ENCODE results near the gene UTS2B. TPM values are rescaled to one million over a fixed set of nuclear protein-coding genes. Genes with fewer than 3 reads are reported as not detected.

Gene UTS2B
- total and polyA plus RNA-seq, 2 of the 4 experiments (the other 2 are of a cell fraction) = 0.72 to 0.79 TPM

DNA sequence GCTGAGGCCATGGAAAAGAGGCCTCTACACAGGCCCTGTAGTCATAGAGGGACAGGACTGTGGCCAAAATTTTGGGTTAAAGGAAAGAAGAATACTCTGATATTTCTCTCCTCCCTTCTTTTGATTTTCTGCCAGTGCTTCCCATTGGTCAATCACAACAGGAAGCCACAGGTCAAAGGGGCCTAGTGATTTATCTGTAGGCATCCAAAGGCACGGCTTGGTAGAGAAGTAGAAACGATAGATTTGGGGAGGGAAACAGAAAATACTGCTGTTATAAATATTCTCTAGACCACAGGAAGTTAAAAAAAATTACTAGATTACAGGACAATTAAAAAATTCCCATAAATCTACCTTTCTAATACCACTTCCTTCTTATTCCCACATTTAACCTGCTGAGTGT lies 2.8 kb downstream of the UTS2B start:
- no peak overlapping the region for H2BK20ac ChIP-seq (ENCODE audit: low read depth, low read length)
- H4K91ac ChIP-seq (ENCODE audit: insufficient read depth, low read depth, low read length) = no peak overlapping the region
- no TSS peak for BruUV-seq (replicated peaks)
- peaks cover 6 to 29% of the 10 kb centered on the region in 2 experiments for H3K79me1 ChIP-seq (ENCODE audit: low read depth in 1 of 2, low read length in 2 of 2)
- peak overlapping the region; percentile 53 for H2AK5ac ChIP-seq (ENCODE audit: low read depth, low read length)
- H3K4me3 ChIP-seq (ENCODE audit: insufficient read depth, low read depth, low read length) = no peak overlapping the region
- no peak overlapping the region for H3K4me2 ChIP-seq (ENCODE audit: low read depth, low read length)
- no peak for ATAC-seq (ENCODE audit: low read depth)
- 0 out of 2 replicates have a peak overlapping the region, but pooled peaks have one; percentile 1 for H3K18ac ChIP-seq (ENCODE audit: low read depth, low read length)
- no peaks in the 10 kb centered on the region for H3K27me3 ChIP-seq (ENCODE audit: control insufficient read depth, insufficient read depth, low read length)
- 0 out of 3 replicates have a peak overlapping the region, but pooled peaks have one; percentile 93 for H2BK15ac ChIP-seq (ENCODE audit: low read depth, low read length)
- H3K23ac ChIP-seq (ENCODE audit: low read depth, low read length) = no peak overlapping the region; the same call in 1 of the 2 replicates
- H3K36me3 ChIP-seq (ENCODE audit: control insufficient read depth, insufficient read depth, low read length) = no peaks in the 10 kb centered on the region
- no peak overlapping the region for H2BK5ac ChIP-seq (ENCODE audit: low read depth, low read length, poor library complexity, severe bottlenecking)
- H4K8ac ChIP-seq (ENCODE audit: low read depth in 2 of 2, low read length in 2 of 2) = no peak overlapping the region
- no peak overlapping the region for H4K5ac ChIP-seq (ENCODE audit: low read depth, low read length)
- no peaks in the 10 kb centered on the region for H3K9me3 ChIP-seq (ENCODE audit: control insufficient read depth, insufficient read depth, low read length)
- TF ChIP-seq, protein P1, sequence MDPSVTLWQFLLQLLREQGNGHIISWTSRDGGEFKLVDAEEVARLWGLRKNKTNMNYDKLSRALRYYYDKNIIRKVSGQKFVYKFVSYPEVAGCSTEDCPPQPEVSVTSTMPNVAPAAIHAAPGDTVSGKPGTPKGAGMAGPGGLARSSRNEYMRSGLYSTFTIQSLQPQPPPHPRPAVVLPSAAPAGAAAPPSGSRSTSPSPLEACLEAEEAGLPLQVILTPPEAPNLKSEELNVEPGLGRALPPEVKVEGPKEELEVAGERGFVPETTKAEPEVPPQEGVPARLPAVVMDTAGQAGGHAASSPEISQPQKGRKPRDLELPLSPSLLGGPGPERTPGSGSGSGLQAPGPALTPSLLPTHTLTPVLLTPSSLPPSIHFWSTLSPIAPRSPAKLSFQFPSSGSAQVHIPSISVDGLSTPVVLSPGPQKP (IDR thresholded peaks at IDR 0.05; ENCODE audit: borderline replicate concordance, low read depth, low read length) = no peak
- TF ChIP-seq FOS (IDR thresholded peaks at IDR 0.05; ENCODE audit: low read depth, low read length) = no peak
- TF ChIP-seq MAFK (IDR thresholded peaks at IDR 0.05; ENCODE audit: low read depth, low read length) = no peak
- TF ChIP-seq CEBPB (IDR thresholded peaks at IDR 0.05; ENCODE audit: low read depth, low read length) = no peak
- H2BK120ac ChIP-seq (ENCODE audit: low read depth, low read length) = peak overlapping the region; percentile 32; the same call in 1 of the 2 replicates
- H3K9ac ChIP-seq (ENCODE audit: low read depth, low read length) = no peak overlapping the region
- no peak overlapping the region for H2AK9ac ChIP-seq (replicated peaks; ENCODE audit: low read depth, low read length, poor library complexity)
- H3K14ac ChIP-seq (replicated peaks; ENCODE audit: low read depth, low read length) = no peak overlapping the region
- no peak overlapping the region for H3K27ac ChIP-seq (ENCODE audit: insufficient read depth, low read length)
- ChIA-PET POLR2A (ENCODE audit: unreplicated experiment) (no interaction called here), CTCF (no interaction called here)
- no peak overlapping the region for H2AFZ ChIP-seq (replicated peaks; ENCODE audit: low read length, poor library complexity)
- no CpG with 5 or more reads among the region's 2 CpGs for WGBS, 2 experiments (ENCODE audit: extremely low coverage in 2 of 2, insufficient read length in 1 of 2)
- dilution Hi-C loops (cut with HindIII; ENCODE audit: low sequenced_read_pairs, unreplicated experiment) = no loop called here
- no peak overlapping the region; the same call in 1 of the 2 replicates for H3K4ac ChIP-seq (ENCODE audit: low read depth, low read length)
- no peak for DNase-seq
- peaks cover 3% of the 10 kb centered on the region; the same call in 1 of the 2 replicates for H4K20me1 ChIP-seq (ENCODE audit: insufficient read depth, low read length)
- peaks cover 6% of the 10 kb centered on the region; the same call in 1 of the 2 replicates for H3K9me1 ChIP-seq (ENCODE audit: insufficient read depth, low read length)
- intact Hi-C loops (cut with micrococcal nuclease) = loop anchor here (5.0 kb wide), 2 partner anchors 255 to 445 kb away; no protein-coding TSS in a partner anchor
- H3K4me1 ChIP-seq (ENCODE audit: control insufficient read depth, insufficient read depth, low read length) = peaks cover 16% of the 10 kb centered on the region
- no peak overlapping the region for H3K56ac ChIP-seq (ENCODE audit: extremely low read depth, insufficient read depth, low read length)
- in situ Hi-C loops (cut with MboI; ENCODE audit: low sequenced_read_pairs) = loop anchor here (25.0 kb wide), 1 partner anchor 1560 kb away; no protein-coding TSS in a partner anchor

All from IMR-90 (cell line).